SH-SY5Y (cell line): ENCODE results near the gene SATB1.

Experiments used
- GATA2 ChIP-seq: IDR thresholded peaks from 2 replicates; pipeline ENCODE4 v1.6.1; 2011; ENCODE audit warnings: mild to moderate bottlenecking, low read depth, low read length
- GATA3 ChIP-seq: IDR thresholded peaks from 2 replicates; pipeline ENCODE4 v1.6.1; 2011; ENCODE audit warnings: low read depth, mild to moderate bottlenecking, low read length, moderate library complexity

DNA sequence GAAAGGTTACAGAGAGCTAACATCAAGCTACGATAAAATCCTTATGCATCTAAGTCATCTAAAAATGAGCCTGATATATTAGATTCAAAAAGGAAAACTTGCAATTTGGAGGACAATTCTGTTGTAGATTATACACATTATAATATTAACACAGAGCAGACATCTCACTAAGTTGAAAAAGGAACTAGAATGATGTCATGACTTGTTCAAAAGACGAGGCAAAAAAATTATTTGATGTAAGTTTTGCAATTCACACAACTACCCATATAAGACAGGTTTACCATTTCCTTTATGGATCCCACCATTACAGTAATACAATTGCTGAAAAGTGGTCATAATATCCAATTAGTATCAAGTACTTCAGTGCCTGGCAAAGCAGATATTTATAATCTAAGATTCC, 15.9 kb downstream of the SATB1 start:
- no peak for TF ChIP-seq GATA2
- no peak for TF ChIP-seq GATA3
